ENCODE measurements around the gene SSH3. TPM values are rescaled to one million over a fixed set of nuclear protein-coding genes. Genes with fewer than 3 reads are reported as not detected.

SSH3 gene
- total RNA-seq, 1 donor from 2014 or later: 35.0 TPM

- DNase-seq (ENCODE audit: low read depth) (peak; percentile 79), FAIRE-seq (no peak)
Observed at GRCh38 chr11:67353317-67354074, 50.2 kb downstream of the SSH3 start, which contains the start of gene POLD4. TSS of gene POLD4 (minus strand) at chr11:67353546. CDS start at chr11:67353399, 147 bp downstream.

GRCh38 chr11:67354075-67355022 is 51.0 kb downstream of the SSH3 start:
- no peaks in the 10 kb centered on the region for H3K27me3 ChIP-seq (ENCODE audit: control insufficient read depth, insufficient read depth, low read length)
- H3K4me3 ChIP-seq (ENCODE audit: low read depth, low read length): peak overlapping the region; percentile 66
- DNase-seq (ENCODE audit: low read depth) (peak; percentile 95), FAIRE-seq (no peak)
- TF ChIP-seq, protein P1, sequence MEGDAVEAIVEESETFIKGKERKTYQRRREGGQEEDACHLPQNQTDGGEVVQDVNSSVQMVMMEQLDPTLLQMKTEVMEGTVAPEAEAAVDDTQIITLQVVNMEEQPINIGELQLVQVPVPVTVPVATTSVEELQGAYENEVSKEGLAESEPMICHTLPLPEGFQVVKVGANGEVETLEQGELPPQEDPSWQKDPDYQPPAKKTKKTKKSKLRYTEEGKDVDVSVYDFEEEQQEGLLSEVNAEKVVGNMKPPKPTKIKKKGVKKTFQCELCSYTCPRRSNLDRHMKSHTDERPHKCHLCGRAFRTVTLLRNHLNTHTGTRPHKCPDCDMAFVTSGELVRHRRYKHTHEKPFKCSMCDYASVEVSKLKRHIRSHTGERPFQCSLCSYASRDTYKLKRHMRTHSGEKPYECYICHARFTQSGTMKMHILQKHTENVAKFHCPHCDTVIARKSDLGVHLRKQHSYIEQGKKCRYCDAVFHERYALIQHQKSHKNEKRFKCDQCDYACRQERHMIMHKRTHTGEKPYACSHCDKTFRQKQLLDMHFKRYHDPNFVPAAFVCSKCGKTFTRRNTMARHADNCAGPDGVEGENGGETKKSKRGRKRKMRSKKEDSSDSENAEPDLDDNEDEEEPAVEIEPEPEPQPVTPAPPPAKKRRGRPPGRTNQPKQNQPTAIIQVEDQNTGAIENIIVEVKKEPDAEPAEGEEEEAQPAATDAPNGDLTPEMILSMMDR (IDR thresholded peaks at IDR 0.05; ENCODE audit: insufficient read depth, low read length, severe bottlenecking): no peak
- peaks cover 5% of the 10 kb centered on the region for H3K36me3 ChIP-seq (ENCODE audit: control insufficient read depth, insufficient read depth, low read length)

More at GRCh38 chr11:67353317-67354074, 50.2 kb downstream of the SSH3 start, which contains the start of gene POLD4:
- Histone ChIP-seq H3K36me3 (ENCODE audit: control insufficient read depth, insufficient read depth, low read length) (peaks cover 5% of the 10 kb centered on the region), H3K27me3 (ENCODE audit: control insufficient read depth, insufficient read depth, low read length) (no peaks in the 10 kb centered on the region), H3K4me3 (ENCODE audit: low read depth, low read length) (peak within 1 kb of the TSS; percentile 66)
- TF ChIP-seq, protein P1 (IDR thresholded peaks at IDR 0.05; ENCODE audit: insufficient read depth, low read length, severe bottlenecking): no peak

DNA sequence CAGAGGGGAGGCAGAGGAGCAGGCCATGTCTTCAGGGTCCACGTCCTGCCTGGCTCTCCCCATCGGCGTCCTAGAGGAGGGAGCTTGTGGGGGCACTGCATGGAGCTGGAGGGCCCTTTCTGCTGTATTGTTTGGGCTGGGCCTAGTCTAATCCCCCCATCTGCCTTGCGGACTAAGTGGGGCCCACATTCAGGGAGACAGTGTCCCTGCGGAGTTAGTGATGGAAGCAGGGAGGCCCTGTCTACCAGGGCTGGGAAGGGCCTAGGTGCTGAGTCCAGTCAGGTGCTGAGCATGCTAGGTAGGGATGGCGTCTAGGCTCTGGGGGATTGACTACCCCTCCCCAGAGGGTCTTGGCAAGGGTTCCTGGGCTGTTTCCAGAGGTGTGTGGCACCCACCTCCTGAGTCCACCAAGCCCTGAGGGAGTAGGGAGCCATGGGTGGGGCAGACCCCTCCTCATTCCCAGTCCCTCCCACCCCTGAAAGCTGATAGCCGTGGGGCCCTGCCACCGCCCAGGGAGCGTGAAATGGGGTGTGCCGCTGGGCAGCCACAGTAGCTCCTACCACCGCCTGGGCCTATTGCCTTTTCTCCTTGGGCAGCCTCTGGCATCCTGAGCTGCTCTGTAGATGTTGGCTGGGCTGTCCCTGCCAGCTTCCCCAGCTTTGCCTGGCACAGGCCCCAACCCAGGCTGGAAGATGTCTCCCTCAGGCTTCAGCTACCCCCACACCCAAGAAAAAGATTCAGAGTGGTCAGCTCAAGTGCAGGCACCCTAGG is 51.9 kb downstream of the SSH3 start:
- Histone ChIP-seq H3K36me3 (ENCODE audit: control insufficient read depth, insufficient read depth, low read length) (peaks cover 5% of the 10 kb centered on the region), H3K27me3 (ENCODE audit: control insufficient read depth, insufficient read depth, low read length) (no peaks in the 10 kb centered on the region), H3K4me3 (ENCODE audit: low read depth, low read length) (no peak overlapping the region)
- no peak for FAIRE-seq
- TF ChIP-seq, protein P1 (IDR thresholded peaks at IDR 0.05; ENCODE audit: insufficient read depth, low read length, severe bottlenecking): no peak
- DNase-seq (ENCODE audit: low read depth): no peak

- peaks cover 5% of the 10 kb centered on the region for H3K36me3 ChIP-seq (ENCODE audit: control insufficient read depth, insufficient read depth, low read length)
- no peak overlapping the region for H3K4me3 ChIP-seq (ENCODE audit: low read depth, low read length)
- no peaks in the 10 kb centered on the region for H3K27me3 ChIP-seq (ENCODE audit: control insufficient read depth, insufficient read depth, low read length)
- DNase-seq (ENCODE audit: low read depth): no peak
- FAIRE-seq: no peak
- TF ChIP-seq, protein P1 (IDR thresholded peaks at IDR 0.05; ENCODE audit: insufficient read depth, low read length, severe bottlenecking): no peak
Observed at GRCh38 chr11:67355794-67356386, 52.6 kb downstream of the SSH3 start.

DNA sequence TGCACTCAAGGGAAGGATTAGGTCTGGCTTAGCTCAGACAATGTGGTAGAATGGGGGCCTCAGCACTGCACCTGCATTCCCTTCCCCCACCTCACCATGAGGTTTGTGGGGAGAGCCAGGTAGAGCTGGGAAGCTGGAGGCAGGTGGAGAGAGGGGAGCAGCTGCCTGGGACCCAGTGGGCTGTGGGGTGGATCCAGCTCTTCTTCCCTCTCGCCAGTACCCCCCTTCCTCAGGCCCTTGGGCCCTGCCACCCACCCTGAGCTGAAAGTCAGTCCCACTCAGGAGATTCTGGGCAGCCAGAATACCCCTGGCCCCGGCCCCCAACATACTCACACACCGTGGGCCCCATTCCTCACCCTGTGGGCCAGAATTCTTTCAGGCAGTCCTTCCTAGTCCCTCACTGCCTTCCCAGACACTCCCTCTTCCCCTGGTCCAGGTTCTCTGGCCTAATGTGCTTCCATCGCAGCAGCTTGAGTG is 53.1 kb downstream of the SSH3 start:
- DNase-seq (ENCODE audit: low read depth) (no peak), FAIRE-seq (no peak)
- H3K27me3 ChIP-seq (ENCODE audit: control insufficient read depth, insufficient read depth, low read length): no peaks in the 10 kb centered on the region
- peaks cover 4% of the 10 kb centered on the region for H3K36me3 ChIP-seq (ENCODE audit: control insufficient read depth, insufficient read depth, low read length)
- H3K4me3 ChIP-seq (ENCODE audit: low read depth, low read length): no peak overlapping the region
- TF ChIP-seq, protein P1 (IDR thresholded peaks at IDR 0.05; ENCODE audit: insufficient read depth, low read length, severe bottlenecking): no peak

Measured in bronchial epithelial cell (primary cell).